Measurements from ENCODE around the gene KCND2. TPM values are rescaled to one million over a fixed set of nuclear protein-coding genes. Genes with fewer than 3 reads are reported as not detected.

The KCND2 gene
- total RNA-seq, 4 donors from 2014 or later: under 0.01 to 1.3 (median 0.59) TPM; not detected in 1

- Histone ChIP-seq H3K4me1 (peaks cover 0 to 4% (median 0%) of the 10 kb centered on the region in 4 donors), H3K27me3 (no peaks in the 10 kb centered on the region), H3K4me3 (no peak overlapping the region), H3K27ac (no peak overlapping the region), H3K9me3 (no peaks in the 10 kb centered on the region), H3K36me3 (no peaks in the 10 kb centered on the region)
- no peak for TF ChIP-seq POLR2A (IDR thresholded peaks at IDR 0.05)
- TF ChIP-seq CTCF (IDR thresholded peaks at IDR 0.05): no peak
- TF ChIP-seq EP300 (IDR thresholded peaks at IDR 0.05): no peak
- DNase-seq (ENCODE audit: low spot score in 2 of 2): no peak
Observed at GRCh38 chr7:120405652-120406051, 132.7 kb downstream of the KCND2 start.

GRCh38 chr7:120407010-120407409, 134.0 kb downstream of the KCND2 start:
- Histone ChIP-seq H3K4me3 (no peak overlapping the region), H3K4me1 (peaks cover 0 to 4% (median 0%) of the 10 kb centered on the region in 4 donors), H3K36me3 (no peaks in the 10 kb centered on the region), H3K27ac (no peak overlapping the region), H3K27me3 (no peaks in the 10 kb centered on the region), H3K9me3 (no peaks in the 10 kb centered on the region)
- WGBS, 2 donors: 83 to 89% methylated on average over 5 of the region's 5 CpGs
- DNase-seq (ENCODE audit: low spot score in 2 of 2): no peak
- TF ChIP-seq POLR2A (IDR thresholded peaks at IDR 0.05) (no peak), CTCF (IDR thresholded peaks at IDR 0.05) (no peak), EP300 (IDR thresholded peaks at IDR 0.05) (no peak)

GRCh38 chr7:120412139-120413050, 139.4 kb downstream of the KCND2 start:
- TF ChIP-seq CTCF (IDR thresholded peaks at IDR 0.05): no peak
- TF ChIP-seq EP300 (IDR thresholded peaks at IDR 0.05): no peak
- TF ChIP-seq POLR2A (IDR thresholded peaks at IDR 0.05): no peak
- no peak overlapping the region for H3K27ac ChIP-seq
- H3K27me3 ChIP-seq: no peaks in the 10 kb centered on the region
- 56 to 63% methylated on average over 2 of the region's 2 CpGs for WGBS, 2 donors
- no peak overlapping the region for H3K4me3 ChIP-seq
- H3K9me3 ChIP-seq: no peaks in the 10 kb centered on the region
- DNase-seq (ENCODE audit: low spot score in 2 of 2): no peak
- no peaks in the 10 kb centered on the region for H3K4me1 ChIP-seq
- no peaks in the 10 kb centered on the region for H3K36me3 ChIP-seq

GRCh38 chr7:120413164-120413563, 140.2 kb downstream of the KCND2 start:
- Histone ChIP-seq H3K9me3 (no peaks in the 10 kb centered on the region), H3K4me3 (no peak overlapping the region), H3K4me1 (no peaks in the 10 kb centered on the region), H3K27me3 (no peaks in the 10 kb centered on the region), H3K27ac (no peak overlapping the region), H3K36me3 (no peaks in the 10 kb centered on the region)
- DNase-seq (ENCODE audit: low spot score in 2 of 2): no peak
- TF ChIP-seq EP300 (IDR thresholded peaks at IDR 0.05): no peak
- TF ChIP-seq CTCF (IDR thresholded peaks at IDR 0.05): no peak
- TF ChIP-seq POLR2A (IDR thresholded peaks at IDR 0.05): no peak

- H3K9me3 ChIP-seq: no peaks in the 10 kb centered on the region
Observed at GRCh38 chr7:120417244-120417979, 144.4 kb downstream of the KCND2 start.

More at GRCh38 chr7:120417244-120417979, 144.4 kb downstream of the KCND2 start:
- Histone ChIP-seq H3K27me3 (no peaks in the 10 kb centered on the region), H3K36me3 (no peaks in the 10 kb centered on the region), H3K4me3 (no peak overlapping the region), H3K4me1 (no peaks in the 10 kb centered on the region), H3K27ac (no peak overlapping the region)
- WGBS, 2 donors: 44 to 52% methylated on average over 4 of the region's 4 CpGs
- TF ChIP-seq CTCF (IDR thresholded peaks at IDR 0.05): no peak
- TF ChIP-seq EP300 (IDR thresholded peaks at IDR 0.05): no peak
- TF ChIP-seq POLR2A (IDR thresholded peaks at IDR 0.05): no peak
- DNase-seq (ENCODE audit: low spot score in 2 of 2): no peak

Data from tibial nerve (tissue), 4 donors.